ENCODE data around the gene KRT32. TPM values are rescaled to one million over a fixed set of nuclear protein-coding genes. Genes with fewer than 3 reads are reported as not detected.

Gene KRT32
- total RNA-seq, 2 experiments from 2014 or later, result not detected

DNA sequence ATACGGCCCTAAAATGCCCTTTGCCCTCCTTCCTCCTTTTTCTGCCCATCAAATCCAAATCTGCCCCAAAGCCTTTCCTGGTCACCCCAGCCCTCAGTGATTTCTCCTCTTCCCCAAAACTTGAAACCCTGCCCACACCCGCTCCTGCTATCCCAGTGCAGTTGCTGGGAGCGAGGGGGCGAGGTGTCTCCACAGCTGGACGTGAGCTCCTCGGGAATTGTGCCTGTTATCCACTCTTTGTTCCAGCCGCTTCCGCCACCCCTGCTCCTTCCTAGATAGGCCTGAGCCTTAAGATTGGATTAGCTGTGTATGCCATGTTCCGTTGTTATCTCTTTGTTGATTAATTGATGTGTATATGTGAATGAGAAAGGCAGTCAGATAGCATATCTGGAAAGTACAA lies 16.3 kb upstream of the KRT32 start:
- Mint-ChIP-seq H3K27ac (no peak overlapping the region), H3K9me3 (no peaks in the 10 kb centered on the region), H3K4me1 (ENCODE audit: low read depth) (no peaks in the 10 kb centered on the region)

DNA sequence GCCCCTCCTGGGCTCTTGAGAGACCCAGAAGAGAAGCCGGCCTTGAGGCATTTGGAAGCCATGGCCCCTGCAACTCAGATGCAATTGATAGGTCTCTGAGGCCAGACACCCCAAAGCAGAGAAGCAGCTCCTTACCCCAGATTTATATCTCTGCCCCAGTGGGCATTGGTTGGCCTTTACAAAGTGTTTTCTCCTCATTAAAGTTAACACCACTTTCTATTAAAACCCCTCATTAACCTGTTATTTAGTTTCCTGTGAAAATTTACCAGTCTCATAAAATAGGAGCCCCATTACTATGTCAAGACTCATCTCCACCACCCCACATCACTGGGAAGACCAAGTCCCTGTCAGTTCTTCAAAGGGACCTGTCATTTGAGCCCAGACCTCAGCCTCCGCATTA lies 13.8 kb upstream of the KRT32 start, which contains the start of gene KRT35:
KRT35 (minus strand) TSS at position 116 of the 400 bp plus-strand sequence; CDS start at position 62, 54 bp downstream.
- H3K36me3 Mint-ChIP-seq (ENCODE audit: low read depth), result no peaks in the 10 kb centered on the region
- no peak for ATAC-seq (ENCODE audit: poor library complexity)
- H3K27me3 Mint-ChIP-seq, result no peaks in the 10 kb centered on the region
- no peak within 1 kb of the TSS for H3K4me3 Mint-ChIP-seq
- no peak for DNase-seq
- H3K9me3 ChIP-seq (ENCODE audit: control insufficient read depth in 1 of 2, insufficient read depth in 1 of 2, low read length in 2 of 2), result no peaks in the 10 kb centered on the region
- intact Hi-C loops (cut with DNase I, micrococcal nuclease), result no loop called here
- ChIA-PET CTCF (no interaction called here), POLR2A (no interaction called here)
- H3K4me1 Mint-ChIP-seq (ENCODE audit: low read depth), result no peaks in the 10 kb centered on the region
- no peak within 1 kb of the TSS for H3K27ac ChIP-seq (ENCODE audit: low read depth in 1 of 2, low read length in 2 of 2)
- TF ChIP-seq, protein P1, sequence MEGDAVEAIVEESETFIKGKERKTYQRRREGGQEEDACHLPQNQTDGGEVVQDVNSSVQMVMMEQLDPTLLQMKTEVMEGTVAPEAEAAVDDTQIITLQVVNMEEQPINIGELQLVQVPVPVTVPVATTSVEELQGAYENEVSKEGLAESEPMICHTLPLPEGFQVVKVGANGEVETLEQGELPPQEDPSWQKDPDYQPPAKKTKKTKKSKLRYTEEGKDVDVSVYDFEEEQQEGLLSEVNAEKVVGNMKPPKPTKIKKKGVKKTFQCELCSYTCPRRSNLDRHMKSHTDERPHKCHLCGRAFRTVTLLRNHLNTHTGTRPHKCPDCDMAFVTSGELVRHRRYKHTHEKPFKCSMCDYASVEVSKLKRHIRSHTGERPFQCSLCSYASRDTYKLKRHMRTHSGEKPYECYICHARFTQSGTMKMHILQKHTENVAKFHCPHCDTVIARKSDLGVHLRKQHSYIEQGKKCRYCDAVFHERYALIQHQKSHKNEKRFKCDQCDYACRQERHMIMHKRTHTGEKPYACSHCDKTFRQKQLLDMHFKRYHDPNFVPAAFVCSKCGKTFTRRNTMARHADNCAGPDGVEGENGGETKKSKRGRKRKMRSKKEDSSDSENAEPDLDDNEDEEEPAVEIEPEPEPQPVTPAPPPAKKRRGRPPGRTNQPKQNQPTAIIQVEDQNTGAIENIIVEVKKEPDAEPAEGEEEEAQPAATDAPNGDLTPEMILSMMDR (IDR thresholded peaks at IDR 0.05), result no peak
- no peak within 1 kb of the TSS for H3K4me3 ChIP-seq (ENCODE audit: low read length)
- no peaks in the 10 kb centered on the region for H3K9me3 Mint-ChIP-seq
- peaks cover 0 to 2% of the 10 kb centered on the region in 2 experiments for H3K27me3 ChIP-seq (ENCODE audit: control insufficient read depth in 1 of 2, insufficient read depth in 2 of 2, low read length in 2 of 2)
- no peak within 1 kb of the TSS for H3K27ac Mint-ChIP-seq
- no peaks in the 10 kb centered on the region for H3K4me1 ChIP-seq (ENCODE audit: insufficient read depth, low read length)
- H3K36me3 ChIP-seq (ENCODE audit: insufficient read depth, low read length), result no peaks in the 10 kb centered on the region

More for the DNA sequence above, 16.3 kb upstream of the KRT32 start:
- Mint-ChIP-seq H3K36me3 (ENCODE audit: low read depth) (no peaks in the 10 kb centered on the region), H3K27me3 (no peaks in the 10 kb centered on the region), H3K4me3 (no peak overlapping the region)
- intact Hi-C loops (cut with DNase I, micrococcal nuclease), result no loop called here
- no peak for DNase-seq
- no peaks in the 10 kb centered on the region for H3K9me3 ChIP-seq (ENCODE audit: control insufficient read depth in 1 of 2, insufficient read depth in 1 of 2, low read length in 2 of 2)
- TF ChIP-seq, protein P1 (IDR thresholded peaks at IDR 0.05), result no peak
- no peaks in the 10 kb centered on the region for H3K36me3 ChIP-seq (ENCODE audit: insufficient read depth, low read length)
- no peaks in the 10 kb centered on the region for H3K4me1 ChIP-seq (ENCODE audit: insufficient read depth, low read length)
- ChIA-PET POLR2A (no interaction called here), CTCF (no interaction called here)
- H3K4me3 ChIP-seq (ENCODE audit: low read length), result no peak overlapping the region
- no peak overlapping the region for H3K27ac ChIP-seq (ENCODE audit: low read depth in 1 of 2, low read length in 2 of 2)
- H3K27me3 ChIP-seq (ENCODE audit: control insufficient read depth in 1 of 2, insufficient read depth in 2 of 2, low read length in 2 of 2), result peaks cover 0 to 2% of the 10 kb centered on the region in 2 experiments
- no peak for ATAC-seq (ENCODE audit: poor library complexity)

DNA sequence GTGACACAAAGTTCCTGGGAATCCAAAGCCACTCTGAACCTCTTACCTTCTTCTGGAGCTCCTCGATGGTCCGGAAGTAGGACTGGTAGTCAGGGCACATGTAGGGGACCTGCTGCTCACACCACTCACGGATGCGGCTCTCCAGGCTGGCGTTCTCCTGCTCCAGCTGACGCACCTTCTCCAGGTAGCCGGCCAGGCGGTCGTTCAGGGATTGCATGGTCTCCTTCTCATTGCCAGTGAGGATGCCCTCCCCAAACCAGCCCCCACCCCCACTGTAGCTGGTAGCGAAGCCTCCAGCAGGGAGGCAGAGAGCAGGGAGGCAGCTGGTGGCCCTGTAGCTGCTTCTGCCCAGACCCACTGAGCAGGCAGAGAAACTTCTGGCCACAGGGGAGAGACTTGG lies 13.4 kb upstream of the KRT32 start:
- TF ChIP-seq, protein P1 (IDR thresholded peaks at IDR 0.05), result no peak
- ATAC-seq (ENCODE audit: poor library complexity) (no peak), DNase-seq (no peak)
- no peak overlapping the region for H3K4me3 ChIP-seq (ENCODE audit: low read length)
- H3K36me3 ChIP-seq (ENCODE audit: insufficient read depth, low read length), result no peaks in the 10 kb centered on the region
- no peaks in the 10 kb centered on the region for H3K4me1 ChIP-seq (ENCODE audit: insufficient read depth, low read length)
- Mint-ChIP-seq H3K4me1 (ENCODE audit: low read depth) (no peaks in the 10 kb centered on the region), H3K4me3 (no peak overlapping the region), H3K36me3 (ENCODE audit: low read depth) (no peaks in the 10 kb centered on the region), H3K27ac (no peak overlapping the region), H3K27me3 (no peaks in the 10 kb centered on the region), H3K9me3 (no peaks in the 10 kb centered on the region)
- ChIA-PET POLR2A (no interaction called here), CTCF (no interaction called here)
- H3K27me3 ChIP-seq (ENCODE audit: control insufficient read depth in 1 of 2, insufficient read depth in 2 of 2, low read length in 2 of 2), result no peaks in the 10 kb centered on the region
- intact Hi-C loops (cut with DNase I, micrococcal nuclease), result no loop called here
- H3K27ac ChIP-seq (ENCODE audit: low read depth in 1 of 2, low read length in 2 of 2), result no peak overlapping the region
- H3K9me3 ChIP-seq (ENCODE audit: control insufficient read depth in 1 of 2, insufficient read depth in 1 of 2, low read length in 2 of 2), result no peaks in the 10 kb centered on the region
